ENCODE data around the gene JUP. TPM values are rescaled to one million over a fixed set of nuclear protein-coding genes. Genes with fewer than 3 reads are reported as not detected.
"Not testable (repeated sequence)": the region's sequence is repeated elsewhere in the genome, so short reads cannot be mapped to it uniquely, and the experiment has no call there.

JUP gene
- total and polyA plus RNA-seq, 9 donors: 7.0 to 153 (median 52.6) TPM

DNA sequence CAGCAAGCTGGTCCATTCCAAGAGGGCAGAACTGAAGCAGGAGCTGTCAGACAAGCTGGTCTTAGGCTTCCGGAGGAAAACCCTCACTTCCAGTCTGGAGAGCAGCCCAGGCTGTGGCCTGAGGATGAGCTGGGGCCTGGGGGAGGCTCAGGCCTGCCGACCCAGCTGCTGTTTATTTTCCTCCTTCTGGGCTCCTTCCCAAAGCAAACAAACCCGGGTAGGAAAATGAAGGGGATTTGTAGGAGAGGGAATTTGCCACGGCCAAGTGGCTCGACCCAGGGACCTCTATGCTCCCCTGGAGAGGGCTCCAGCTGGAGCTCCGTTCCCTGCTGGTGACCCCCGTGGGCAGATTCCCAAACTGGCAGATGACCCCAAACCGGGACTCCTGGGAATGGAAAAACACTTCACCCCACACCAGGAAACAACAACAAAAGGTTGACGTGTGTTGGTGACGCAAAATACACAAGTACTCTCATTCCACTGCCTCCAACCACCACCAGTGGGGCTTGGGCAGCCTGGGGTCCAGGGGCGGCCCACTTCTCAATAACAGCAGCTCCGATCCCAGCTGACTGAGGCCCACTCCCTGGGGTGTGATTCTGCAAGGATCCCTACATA lies 8.8 kb downstream of the JUP start:
- H3K9me3 ChIP-seq: no peaks in the 10 kb centered on the region
- peaks cover 15% of the 10 kb centered on the region for H3K4me1 ChIP-seq (ENCODE audit: insufficient read depth)
- no peak overlapping the region for H3K4me3 ChIP-seq
- peak overlapping the region; percentile 71 to 87 for H3K27ac ChIP-seq
- no peaks in the 10 kb centered on the region for H3K36me3 ChIP-seq
- H3K27me3 ChIP-seq: no peaks in the 10 kb centered on the region
- DNase-seq: peak; percentile 88 to 95 (median 93)
- intact Hi-C loops (cut with DNase I): no loop called here
- TF ChIP-seq POLR2A (IDR thresholded peaks at IDR 0.05): no peak
- TF ChIP-seq, protein P1, sequence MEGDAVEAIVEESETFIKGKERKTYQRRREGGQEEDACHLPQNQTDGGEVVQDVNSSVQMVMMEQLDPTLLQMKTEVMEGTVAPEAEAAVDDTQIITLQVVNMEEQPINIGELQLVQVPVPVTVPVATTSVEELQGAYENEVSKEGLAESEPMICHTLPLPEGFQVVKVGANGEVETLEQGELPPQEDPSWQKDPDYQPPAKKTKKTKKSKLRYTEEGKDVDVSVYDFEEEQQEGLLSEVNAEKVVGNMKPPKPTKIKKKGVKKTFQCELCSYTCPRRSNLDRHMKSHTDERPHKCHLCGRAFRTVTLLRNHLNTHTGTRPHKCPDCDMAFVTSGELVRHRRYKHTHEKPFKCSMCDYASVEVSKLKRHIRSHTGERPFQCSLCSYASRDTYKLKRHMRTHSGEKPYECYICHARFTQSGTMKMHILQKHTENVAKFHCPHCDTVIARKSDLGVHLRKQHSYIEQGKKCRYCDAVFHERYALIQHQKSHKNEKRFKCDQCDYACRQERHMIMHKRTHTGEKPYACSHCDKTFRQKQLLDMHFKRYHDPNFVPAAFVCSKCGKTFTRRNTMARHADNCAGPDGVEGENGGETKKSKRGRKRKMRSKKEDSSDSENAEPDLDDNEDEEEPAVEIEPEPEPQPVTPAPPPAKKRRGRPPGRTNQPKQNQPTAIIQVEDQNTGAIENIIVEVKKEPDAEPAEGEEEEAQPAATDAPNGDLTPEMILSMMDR (IDR thresholded peaks at IDR 0.05): peak in 2 of 3 donors; percentile 35 to 52
- TF ChIP-seq EP300 (IDR thresholded peaks at IDR 0.05): no peak
- WGBS, 3 donors: 1 to 5% (median 1%) methylated on average over 12 of the region's 12 CpGs

DNA sequence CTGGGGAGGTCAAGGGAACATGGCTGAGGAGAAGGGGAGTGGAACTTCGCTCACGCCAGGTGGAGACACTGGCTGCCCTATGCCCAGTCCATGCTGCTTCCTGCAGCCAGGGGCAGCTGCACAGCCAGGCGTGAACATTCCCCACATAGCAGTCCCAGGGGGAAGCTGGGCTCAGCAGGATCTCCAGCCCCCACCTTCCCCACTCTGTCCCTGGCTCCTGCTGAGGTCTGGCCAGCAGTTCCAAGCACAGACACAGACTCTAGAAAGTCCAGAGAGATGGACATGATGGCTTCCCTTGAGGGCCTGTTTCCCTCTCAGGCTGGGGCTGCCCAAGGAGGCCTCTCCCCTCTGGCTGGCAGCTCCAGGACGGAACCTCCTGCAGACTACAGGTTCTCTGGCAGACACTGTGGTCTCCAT lies 9.3 kb downstream of the JUP start:
- no peaks in the 10 kb centered on the region for H3K9me3 ChIP-seq
- no peak overlapping the region for H3K4me3 ChIP-seq
- DNase-seq: peak in 4 of 5 donors; percentile 39 to 60 (median 48)
- H3K4me1 ChIP-seq (ENCODE audit: insufficient read depth): peaks cover 15% of the 10 kb centered on the region
- WGBS, 3 donors: 25 to 33% (median 33%) methylated on average over 4 of the region's 4 CpGs
- H3K27me3 ChIP-seq: no peaks in the 10 kb centered on the region
- intact Hi-C loops (cut with DNase I): no loop called here
- H3K36me3 ChIP-seq: no peaks in the 10 kb centered on the region
- TF ChIP-seq, protein P1 (IDR thresholded peaks at IDR 0.05): peak in 1 of 3 donors; percentile 22
- TF ChIP-seq POLR2A (IDR thresholded peaks at IDR 0.05): no peak
- H3K27ac ChIP-seq: peak overlapping the region; percentile 71 to 87

DNA sequence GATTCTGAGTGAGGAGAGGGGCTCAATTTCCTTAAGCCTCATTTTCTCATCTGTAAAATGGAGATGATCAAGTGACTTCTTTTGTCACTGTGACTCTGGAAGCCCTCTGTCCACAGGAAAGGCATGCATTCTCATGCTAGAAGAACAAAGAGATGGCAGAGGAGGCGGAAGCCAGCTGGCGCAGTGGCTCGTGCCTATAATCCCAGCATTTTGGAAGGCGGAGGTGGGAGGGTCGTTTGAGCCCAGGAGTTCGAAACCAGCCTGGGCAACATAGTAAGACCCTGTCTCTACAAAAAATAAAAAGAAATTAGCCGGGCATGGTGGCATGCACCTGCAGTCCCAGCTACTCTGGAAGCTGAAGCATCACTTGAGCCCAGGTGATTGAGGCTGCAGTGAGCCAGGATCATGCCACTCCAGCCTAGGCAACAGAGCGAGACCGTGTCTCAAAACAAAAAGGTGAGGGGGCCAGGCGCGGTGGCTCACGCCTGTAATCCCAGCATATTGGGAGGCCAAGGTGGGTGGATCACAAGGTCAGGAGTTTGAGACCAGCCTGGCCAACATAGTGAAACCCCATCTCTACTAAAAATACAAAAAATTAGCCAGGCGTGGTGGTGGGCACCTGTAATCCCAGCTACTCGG lies 10.1 kb downstream of the JUP start:
- DNase-seq; H3K4me3 ChIP-seq; H3K36me3 ChIP-seq; H3K9me3 ChIP-seq; intact Hi-C loops (cut with DNase I); H3K27me3 ChIP-seq: not testable (repeated sequence)
- Histone ChIP-seq H3K27ac (peak overlapping the region in 1 of 2 donors; percentile 71), H3K4me1 (ENCODE audit: insufficient read depth) (peaks cover 15% of the 10 kb centered on the region)
- 92 to 95% (median 93%) methylated on average over 14 of the region's 14 CpGs for WGBS, 3 donors

DNA sequence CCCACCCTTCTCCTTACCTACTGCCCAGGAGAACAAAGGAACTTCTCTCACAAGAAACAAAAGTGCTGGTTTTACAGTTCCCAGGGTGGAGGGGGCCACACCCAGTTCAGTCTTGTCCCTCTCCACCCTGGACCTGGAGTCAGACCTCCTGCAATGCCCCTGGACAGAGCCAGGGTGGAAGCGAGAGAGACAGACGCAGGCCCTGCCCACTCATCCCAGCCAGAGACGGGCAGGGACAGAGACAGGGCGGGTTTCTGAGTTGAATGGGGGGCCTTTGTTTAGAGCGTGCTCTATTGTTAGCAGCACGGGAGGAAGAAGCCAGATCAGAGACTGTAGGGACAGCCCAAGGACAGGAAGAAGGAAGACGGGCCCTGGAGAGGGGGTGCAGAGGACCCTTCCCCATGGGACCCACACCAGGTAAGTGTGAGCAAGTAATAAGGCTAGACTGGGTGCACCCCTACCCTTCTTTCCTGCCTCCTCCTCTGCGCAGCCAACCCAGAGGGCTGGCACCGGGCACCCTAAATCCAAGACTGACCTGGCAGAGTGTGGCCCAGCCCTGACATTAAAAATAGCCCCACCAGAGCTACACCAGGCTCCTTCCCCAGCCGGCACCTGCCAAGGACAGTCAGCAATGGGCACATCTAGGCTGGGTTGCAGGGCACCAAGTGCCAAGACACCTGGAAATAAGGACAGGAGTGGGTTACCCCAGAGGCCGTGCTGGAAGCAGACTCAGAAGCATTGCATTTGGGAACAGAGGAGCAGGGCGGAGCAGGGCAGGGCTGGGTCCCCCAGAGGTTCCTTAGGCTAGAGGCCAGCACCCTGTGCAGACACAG lies 10.9 kb downstream of the JUP start:
- H3K36me3 ChIP-seq: no peaks in the 10 kb centered on the region
- no peak overlapping the region for H3K4me3 ChIP-seq
- TF ChIP-seq EP300 (IDR thresholded peaks at IDR 0.05) (no peak), POLR2A (IDR thresholded peaks at IDR 0.05) (no peak)
- TF ChIP-seq, protein P1 (IDR thresholded peaks at IDR 0.05): no peak
- H3K9me3 ChIP-seq: no peaks in the 10 kb centered on the region
- peaks cover 15% of the 10 kb centered on the region for H3K4me1 ChIP-seq (ENCODE audit: insufficient read depth)
- intact Hi-C loops (cut with DNase I): no loop called here
- no peak for DNase-seq
- H3K27ac ChIP-seq: no peak overlapping the region
- H3K27me3 ChIP-seq: no peaks in the 10 kb centered on the region
- 92 to 96% (median 95%) methylated on average over 12 of the region's 12 CpGs for WGBS, 3 donors
